Neuronal stem cell (in vitro differentiated cells): ENCODE data around the gene NEU4.
A peak's percentile ranks its signal among the peaks of the same experiment; 100 is the strongest.
"Not testable (repeated sequence)": the region's sequence is repeated elsewhere in the genome, so short reads cannot be mapped to it uniquely, and the experiment has no call there.

ENCODE experiments used
- DNase-seq: peaks from one replicate; pipeline ENCODE4 v3.0.0-alpha.2; 2013; ENCODE audit warnings: low spot score
- H2AFZ ChIP-seq: one replicate; pipeline ENCODE4 v1.6.1; 2013; ENCODE audit warnings: mild to moderate bottlenecking, low read length, inconsistent platforms
- H2AK5ac ChIP-seq: 2 replicates; pipeline ENCODE4 v1.6.1; 2013; ENCODE audit warnings: low read depth, mild to moderate bottlenecking, inconsistent platforms, low read length, moderate library complexity, mixed read lengths
- H2BK120ac ChIP-seq: 2 replicates; pipeline ENCODE4 v1.6.1; 2013; ENCODE audit warnings: low read depth, mild to moderate bottlenecking, inconsistent platforms, low read length, moderate library complexity, mixed read lengths
- H2BK12ac ChIP-seq: one replicate; pipeline ENCODE4 v1.6.1; 2013; ENCODE audit warnings: low read length, inconsistent platforms
- H2BK15ac ChIP-seq: 2 replicates; pipeline ENCODE4 v1.6.1; 2013; ENCODE audit warnings: mild to moderate bottlenecking, low read length, inconsistent platforms, mixed read lengths
- H2BK5ac ChIP-seq: one replicate; pipeline ENCODE4 v1.6.1; 2013; ENCODE audit warnings: inconsistent platforms, mild to moderate bottlenecking, low read length, moderate library complexity
- H3K14ac ChIP-seq: one replicate; pipeline ENCODE4 v1.6.1; 2013; ENCODE audit warnings: low read length, inconsistent platforms
- H3K18ac ChIP-seq: 2 replicates; pipeline ENCODE4 v1.6.1; 2013; ENCODE audit warnings: low read length, inconsistent platforms
- H3K23ac ChIP-seq: 2 replicates; pipeline ENCODE4 v1.6.1; 2013; ENCODE audit warnings: low read depth, mild to moderate bottlenecking, mixed read lengths, low read length, inconsistent platforms; ENCODE audit not compliant: poor library complexity
- H3K27ac ChIP-seq: replicated peaks from 3 replicates; pipeline ENCODE4 v1.5.1; 2013; ENCODE audit warnings: low read length, inconsistent platforms
- H3K27me3 ChIP-seq, 3 experiments: 2 replicates each; pipeline ENCODE4 v1.6.1; 2013; ENCODE audit warnings: low read length in 3 of 3, mild to moderate bottlenecking in 2 of 3, inconsistent platforms in 1 of 3, low read depth in 1 of 3, mixed read lengths in 1 of 3, moderate library complexity in 1 of 3; ENCODE audit not compliant: control insufficient read depth in 3 of 3, insufficient read depth in 3 of 3
- H3K36me3 ChIP-seq, 2 donors: replicated peaks in 1 of 2; 2 replicates each; pipeline ENCODE4 v1.6.1; 2013; ENCODE audit warnings: low read length in 2 of 2; ENCODE audit not compliant: control insufficient read depth in 2 of 2, insufficient read depth in 2 of 2
- H3K4ac ChIP-seq: 2 replicates; pipeline ENCODE4 v1.6.1; 2013; ENCODE audit warnings: inconsistent platforms, mild to moderate bottlenecking, low read length, moderate library complexity
- H3K4me1 ChIP-seq, 2 donors: 1 replicate in 1 of 2; 2 replicates in 1 of 2; pipeline ENCODE4 v1.6.1; 2013; ENCODE audit warnings: low read length in 2 of 2, low read depth in 1 of 2; ENCODE audit not compliant: control insufficient read depth in 2 of 2, insufficient read depth in 1 of 2
- H3K4me2 ChIP-seq: one replicate; pipeline ENCODE4 v1.6.1; 2013; ENCODE audit warnings: mild to moderate bottlenecking, low read length, inconsistent platforms; ENCODE audit not compliant: insufficient read depth, poor library complexity, severe bottlenecking
- H3K4me3 ChIP-seq, 2 donors: 2 replicates each; pipeline ENCODE4 v1.5.1; 2013; ENCODE audit warnings: low read length in 2 of 2, mild to moderate bottlenecking in 2 of 2, inconsistent platforms in 1 of 2, moderate library complexity in 1 of 2
- H3K79me1 ChIP-seq: one replicate; pipeline ENCODE4 v1.6.1; 2013; ENCODE audit warnings: low read depth, mild to moderate bottlenecking, inconsistent platforms, low read length, moderate library complexity
- H3K9ac ChIP-seq: one replicate; pipeline ENCODE4 v1.6.1; 2013; ENCODE audit warnings: mild to moderate bottlenecking, low read depth, low read length, inconsistent platforms; ENCODE audit not compliant: poor library complexity
- H3K9me3 ChIP-seq, 2 donors: replicated peaks in 1 of 2; 2 replicates each; pipeline versions ENCODE3 to v1.6.1; 2013; ENCODE audit warnings: low read length in 2 of 2, mild to moderate bottlenecking in 2 of 2, inconsistent platforms in 1 of 2, low read depth in 1 of 2, mixed read lengths in 1 of 2, moderate library complexity in 1 of 2; ENCODE audit not compliant: control insufficient read depth in 2 of 2, insufficient read depth in 1 of 2
- H4K8ac ChIP-seq: one replicate; pipeline ENCODE4 v1.6.1; 2013; ENCODE audit warnings: low read depth, mild to moderate bottlenecking, inconsistent platforms, low read length, moderate library complexity
- H4K91ac ChIP-seq: one replicate; pipeline ENCODE4 v1.6.1; 2013; ENCODE audit warnings: low read length, low read depth, mild to moderate bottlenecking, inconsistent platforms; ENCODE audit not compliant: poor library complexity
- WGBS, 2 donors: extraction: QIAGEN DNeasy Blood & Tissue Kit; methylation state at CpG; one replicate each; pipeline ENCODE4 v1.1.7; 2013; ENCODE audit warnings: missing lambda C conversion rate in 2 of 2, mixed read lengths in 1 of 2; ENCODE audit not compliant: insufficient read length in 2 of 2, insufficient replicate concordance in 1 of 2; ENCODE audit errors: extremely low coverage in 2 of 2; 5-methylcytosine and 5-hydroxymethylcytosine counted together

NEU4 gene

GRCh38 chr2:241803387-241804325, 5.3 kb upstream of the NEU4 start:
- Histone ChIP-seq H3K79me1 (peaks cover 8% of the 10 kb centered on the region), H3K4ac (peak overlapping the region; percentile 76), H2BK15ac (peak overlapping the region; percentile 100), H3K4me2 (no peak overlapping the region), H2AFZ (no peak overlapping the region), H2BK5ac (peak overlapping the region; percentile 96), H3K27me3 (peaks cover 0 to 7% (median 0%) of the 10 kb centered on the region in 3 experiments), H2BK120ac (peak overlapping the region; percentile 76), H3K36me3 (no peaks in the 10 kb centered on the region), H2BK12ac (peak overlapping the region; percentile 82), H3K4me3 (peak overlapping the region in 1 of 2 donors; percentile 52), H3K27ac (no peak overlapping the region), H3K18ac (peak overlapping the region; percentile 99), H2AK5ac (peak overlapping the region; percentile 100), H3K14ac (peak overlapping the region; percentile 89), H3K9ac (peak overlapping the region; percentile 60), H4K8ac (peak overlapping the region; percentile 82), H3K23ac (peak overlapping the region; percentile 80), H4K91ac (peak overlapping the region; percentile 87), H3K9me3 (no peaks in the 10 kb centered on the region), H3K4me1 (peaks cover 14 to 17% of the 10 kb centered on the region in 2 donors)
- WGBS, 2 donors, result no CpG with 5 or more reads among the region's 109 CpGs
- no peak for DNase-seq

GRCh38 chr2:241804326-241805229, 4.4 kb upstream of the NEU4 start:
- Histone ChIP-seq H4K8ac (no peak overlapping the region), H3K36me3 (no peaks in the 10 kb centered on the region), H3K4ac (peak overlapping the region; percentile 90), H3K4me1 (peaks cover 16 to 22% of the 10 kb centered on the region in 2 donors), H3K4me3 (no peak overlapping the region), H4K91ac (peak overlapping the region; percentile 87), H3K23ac (peak overlapping the region; percentile 75), H3K27me3 (peaks cover 0 to 7% (median 0%) of the 10 kb centered on the region in 3 experiments), H3K18ac (peak overlapping the region; percentile 99), H2BK120ac (peak overlapping the region; percentile 76), H2AK5ac (peak overlapping the region; percentile 100), H3K79me1 (peaks cover 8% of the 10 kb centered on the region), H3K14ac (peak overlapping the region; percentile 96), H3K27ac (no peak overlapping the region), H3K9ac (no peak overlapping the region), H2BK12ac (peak overlapping the region; percentile 75), H3K9me3 (no peaks in the 10 kb centered on the region), H3K4me2 (no peak overlapping the region), H2BK15ac (peak overlapping the region; percentile 100), H2BK5ac (peak overlapping the region; percentile 96), H2AFZ (peak overlapping the region; percentile 25)
- DNase-seq, result no peak
- WGBS, 2 donors, result no CpG with 5 or more reads among the region's 35 CpGs

GRCh38 chr2:241806217-241806616, 2.8 kb upstream of the NEU4 start:
- H3K4me2 ChIP-seq, H4K91ac ChIP-seq, H2BK15ac ChIP-seq, H2BK12ac ChIP-seq, H3K36me3 ChIP-seq, H3K9ac ChIP-seq, H3K18ac ChIP-seq, H3K27ac ChIP-seq, H3K23ac ChIP-seq, H3K9me3 ChIP-seq, H3K4me3 ChIP-seq, H3K79me1 ChIP-seq, H2AK5ac ChIP-seq, H2AFZ ChIP-seq, H2BK120ac ChIP-seq, H4K8ac ChIP-seq, DNase-seq, H3K27me3 ChIP-seq, H3K4ac ChIP-seq, H2BK5ac ChIP-seq, H3K14ac ChIP-seq: not testable (repeated sequence)
- H3K4me1 ChIP-seq, result peaks cover 16 to 22% of the 10 kb centered on the region in 2 donors
- WGBS, 2 donors, result no CpG with 5 or more reads among the region's 8 CpGs
